HepG2 (cell line): Measurements from ENCODE around the gene CLDN9. TPM values are rescaled to one million over a fixed set of nuclear protein-coding genes. Genes with fewer than 3 reads are reported as not detected.

Source experiments
- FOXP1 ChIP-seq, 2 experiments: fragments of 450-650 bp in 1 of 2; IDR thresholded peaks; 2 replicates each; pipeline ENCODE4 v1.6.1; 2017 to 2018; ENCODE audit warnings: antibody characterized with exemption in 1 of 2
- HINFP ChIP-seq: sonication (generic); formaldehyde crosslinking; IDR thresholded peaks from 2 replicates; pipeline ENCODE4 v1.4.0; 2020; ENCODE audit warnings: low read depth, mild to moderate bottlenecking, missing genetic modification reagents
- MYC ChIP-seq: sonication (generic); formaldehyde crosslinking; IDR thresholded peaks from 2 replicates; pipeline ENCODE4 v1.9.0; 2021; ENCODE audit warnings: missing genetic modification reagents, borderline replicate concordance
- NCOA2 ChIP-seq: sonication (generic); formaldehyde crosslinking; IDR thresholded peaks from 2 replicates; pipeline ENCODE4 v1.8.0; 2022; ENCODE audit warnings: inconsistent platforms
- NKX3-1 ChIP-seq: sonication (generic); formaldehyde crosslinking; IDR thresholded peaks from 2 replicates; pipeline ENCODE4 v1.5.0; 2020; ENCODE audit warnings: missing genetic modification reagents
- PAXIP1 ChIP-seq: sonication (generic); formaldehyde crosslinking; conservative IDR thresholded peaks from 2 replicates; pipeline ENCODE4 v1.4.0; 2020; ENCODE audit warnings: mild to moderate bottlenecking, missing genetic modification reagents, moderate library complexity
- PBX2 ChIP-seq: IDR thresholded peaks from 2 replicates; pipeline ENCODE4 v1.6.1; 2016; ENCODE audit warnings: control low read depth
- RCOR2 ChIP-seq: IDR thresholded peaks from 2 replicates; pipeline ENCODE4 v1.6.1; 2016; ENCODE audit warnings: missing biosample characterization, missing genetic modification reagents
- TSC22D2 ChIP-seq: sonication (generic); formaldehyde crosslinking; IDR thresholded peaks from 2 replicates; pipeline ENCODE4 v1.5.1; 2020; ENCODE audit warnings: missing genetic modification reagents, mild to moderate bottlenecking, borderline replicate concordance
- ZNF160 ChIP-seq: sonication (generic); formaldehyde crosslinking; IDR thresholded peaks from 2 replicates; pipeline ENCODE4 v1.8.0; 2022; ENCODE audit warnings: mild to moderate bottlenecking, inconsistent platforms, missing genetic modification reagents
- ZNF263 ChIP-seq: sonication (generic); formaldehyde crosslinking; IDR thresholded peaks from 2 replicates; pipeline ENCODE4 v1.4.0; 2020; ENCODE audit warnings: missing genetic modification reagents
- ZNF280B ChIP-seq: sonication (generic); formaldehyde crosslinking; IDR thresholded peaks from 2 replicates; pipeline ENCODE4 v1.5.0; 2020; ENCODE audit warnings: missing genetic modification reagents, mild to moderate bottlenecking, borderline replicate concordance
- ZNF326 ChIP-seq: sonication (generic); formaldehyde crosslinking; IDR thresholded peaks from 2 replicates; pipeline ENCODE4 v1.4.0; 2020; ENCODE audit warnings: missing genetic modification reagents, borderline replicate concordance
- ZNF432 ChIP-seq: sonication (generic); formaldehyde crosslinking; IDR thresholded peaks from 2 replicates; pipeline ENCODE4 v1.5.0; 2020; ENCODE audit warnings: missing genetic modification reagents, mild to moderate bottlenecking, borderline replicate concordance
- ZNF770 ChIP-seq: sonication (generic); formaldehyde crosslinking; IDR thresholded peaks from 2 replicates; pipeline ENCODE4 v1.5.0; 2020; ENCODE audit warnings: mild to moderate bottlenecking, missing genetic modification reagents
- ZNF776 ChIP-seq: sonication (generic); formaldehyde crosslinking; IDR thresholded peaks from 2 replicates; pipeline ENCODE4 v1.4.0; 2020; ENCODE audit warnings: mild to moderate bottlenecking, missing genetic modification reagents
- ZNF777 ChIP-seq: sonication (generic); formaldehyde crosslinking; IDR thresholded peaks from 2 replicates; pipeline ENCODE4 v1.4.0; 2020; ENCODE audit warnings: missing genetic modification reagents
- ZNF788 ChIP-seq: sonication (generic); formaldehyde crosslinking; IDR thresholded peaks from 2 replicates; pipeline ENCODE4 v1.5.0; 2020; ENCODE audit warnings: mild to moderate bottlenecking, missing genetic modification reagents, borderline replicate concordance
- ZNF792 ChIP-seq: IDR thresholded peaks from 2 replicates; pipeline ENCODE4 v1.6.1; 2016
- polyA plus RNA-seq, 8 experiments: library from polyadenylated mRNA; depleted of rRNA in 3 of 8; stranded (reverse) in 7 of 8; unstranded in 1 of 8; fragments of >200 nt; fragmentation: Illumina TruSeq in 4 of 8; extraction: Trizol in 4 of 8; gene quantifications; 2 replicates each; pipeline versions ENCODE4 v1.2.1 to v1.2.3, GENCODE V29; 2011 to 2016; ENCODE audit warnings: low read depth in 4 of 8, missing spikeins in 1 of 8, mixed read lengths in 1 of 8; ENCODE audit not compliant: insufficient read depth in 1 of 8
- total RNA-seq, 5 experiments: library from RNA; depleted of rRNA; stranded (reverse); fragments of >200 nt; fragmentation: Illumina TruSeq; extraction: Trizol; gene quantifications; 2 replicates each; pipeline ENCODE4 v1.2.3, GENCODE V29; 2016; ENCODE audit warnings: low read depth in 1 of 5

CLDN9 gene
- total and polyA plus RNA-seq, 2 of the 13 experiments (the other 11 are each of a cell fraction or from before 2014, with no cell fraction given) = 0.15 to 0.26 TPM

- 0 out of 2 replicates have a peak, but pooled peaks have one; percentile 2 for TF ChIP-seq ZNF770 (CRISPR knock-in tag)
- TF ChIP-seq PBX2 (CRISPR knock-in tag) = no peak
- TF ChIP-seq MYC (CRISPR knock-in tag) = peak; percentile 76; the same call in 1 of the 2 replicates
- no peak for TF ChIP-seq FOXP1 (IDR thresholded peaks at IDR 0.05)
- TF ChIP-seq FOXP1 (CRISPR knock-in tag; IDR thresholded peaks at IDR 0.05) = peak; percentile 53
- peak; percentile 84 for TF ChIP-seq PAXIP1 (CRISPR knock-in tag)
- peak; percentile 89 for TF ChIP-seq HINFP (CRISPR knock-in tag)
- peak; percentile 80 for TF ChIP-seq NCOA2 (CRISPR knock-in tag)
- peak; percentile 18; the same call in 1 of the 2 replicates for TF ChIP-seq ZNF792 (CRISPR knock-in tag)
- no peak for TF ChIP-seq RCOR2 (CRISPR knock-in tag)
- TF ChIP-seq ZNF326 (CRISPR knock-in tag) = no peak
- no peak for TF ChIP-seq ZNF432 (CRISPR knock-in tag)
- peak; percentile 25; the same call in 1 of the 2 replicates for TF ChIP-seq ZNF280B (CRISPR knock-in tag)
- TF ChIP-seq ZNF777 (CRISPR knock-in tag) = peak; percentile 86
- no peak for TF ChIP-seq ZNF776 (CRISPR knock-in tag)
- 0 out of 2 replicates have a peak, but pooled peaks have one; percentile 57 for TF ChIP-seq ZNF160
- TF ChIP-seq ZNF263 (CRISPR knock-in tag) = no peak
- peak; percentile 60 for TF ChIP-seq NKX3-1
- TF ChIP-seq ZNF788 = no peak
- no peak for TF ChIP-seq TSC22D2 (CRISPR knock-in tag)
Observed at GRCh38 chr16:3020604-3021448, 8.1 kb downstream of the CLDN9 start (continued).
